Measurements from ENCODE around the gene RBP5.

GRCh38 chr12:7112041-7112440 is 16.6 kb downstream of the RBP5 start:
- TF ChIP-seq CTCF (IDR thresholded peaks at IDR 0.05 in 4 of 5, conservative IDR thresholded peaks at IDR 0.05 in 1 of 5) (no peak), POLR2A (IDR thresholded peaks at IDR 0.05) (no peak)
